HAP-1 (cell line): ENCODE results near the gene DNER.
"Not testable (repeated sequence)": the region's sequence is repeated elsewhere in the genome, so short reads cannot be mapped to it uniquely, and the experiment has no call there.

Experiments
- DNase-seq, 2 experiments: peaks; one replicate each; pipeline ENCODE4 v3.0.0-alpha.2; 2016 to 2020; ENCODE audit warnings: low spot score in 2 of 2
- H3K27me3 ChIP-seq: fragments of 250-450 bp; sonication (Bioruptor Pico); 2 replicates; pipeline ENCODE4 v1.5.1; 2020; ENCODE audit warnings: low read depth, mild to moderate bottlenecking, moderate library complexity
- H3K36me3 ChIP-seq: fragments of 250-450 bp; sonication (Bioruptor Pico); replicated peaks from 2 replicates; pipeline ENCODE4 v1.5.1; 2020; ENCODE audit warnings: mild to moderate bottlenecking
- H3K4me1 ChIP-seq: fragments of 250-450 bp; sonication (Bioruptor Pico); 2 replicates; pipeline ENCODE4 v1.5.1; 2020; ENCODE audit warnings: mild to moderate bottlenecking
- H3K4me3 ChIP-seq: fragments of 250-450 bp; sonication (Bioruptor Pico); 2 replicates; pipeline ENCODE4 v1.5.1; 2020; ENCODE audit warnings: mild to moderate bottlenecking, moderate library complexity
- H3K9me3 ChIP-seq: fragments of 250-450 bp; sonication (Bioruptor Pico); 2 replicates; pipeline ENCODE4 v1.5.1; 2020; ENCODE audit warnings: mild to moderate bottlenecking, moderate library complexity
- in situ Hi-C: fragments of 300-500 bp; cut with MboI; formaldehyde crosslinking; loops from 3 replicates; pipeline ENCODE4 v1.14.3; 2020; ENCODE audit warnings: low sequenced_read_pairs, inconsistent platforms, mixed read lengths

DNER gene

GRCh38 chr2:229714080-229714735 lies at the start of gene DNER:
Gene DNER (minus strand): TSS chr2:229714555. CDS start chr2:229714423, 132 bp downstream.
- peak; percentile 42 to 74 for DNase-seq
- H3K27me3 ChIP-seq: peaks cover 41% of the 10 kb centered on the region
- H3K4me1 ChIP-seq: no peaks in the 10 kb centered on the region
- H3K4me3 ChIP-seq: peak within 1 kb of the TSS; percentile 24
- in situ Hi-C loops: no loop called here
- no peaks in the 10 kb centered on the region for H3K9me3 ChIP-seq
- H3K36me3 ChIP-seq: no peaks in the 10 kb centered on the region

- in situ Hi-C loops: no loop called here
- no peaks in the 10 kb centered on the region for H3K4me1 ChIP-seq
- H3K36me3 ChIP-seq: peaks cover 15% of the 10 kb centered on the region
- no peak overlapping the region for H3K4me3 ChIP-seq
- no peak for DNase-seq
- no peaks in the 10 kb centered on the region for H3K9me3 ChIP-seq
- H3K27me3 ChIP-seq: no peaks in the 10 kb centered on the region
Measured at GRCh38 chr2:229761663-229762062, 47.3 kb upstream of the DNER start.

GRCh38 chr2:229757462-229757861 lies 43.1 kb upstream of the DNER start:
- DNase-seq, H3K4me3 ChIP-seq, H3K36me3 ChIP-seq, H3K27me3 ChIP-seq, H3K4me1 ChIP-seq, in situ Hi-C loops, H3K9me3 ChIP-seq: not testable (repeated sequence)

- Histone ChIP-seq H3K27me3 (no peaks in the 10 kb centered on the region), H3K9me3 (no peaks in the 10 kb centered on the region), H3K4me3 (no peak overlapping the region), H3K4me1 (no peaks in the 10 kb centered on the region), H3K36me3 (no peaks in the 10 kb centered on the region)
- in situ Hi-C loops: no loop called here
- no peak for DNase-seq
Measured at GRCh38 chr2:229752970-229753729, 38.8 kb upstream of the DNER start.

- no peaks in the 10 kb centered on the region for H3K27me3 ChIP-seq
- no peak overlapping the region for H3K4me3 ChIP-seq
- in situ Hi-C loops: no loop called here
- no peak for DNase-seq
- H3K9me3 ChIP-seq: no peaks in the 10 kb centered on the region
- H3K36me3 ChIP-seq: no peaks in the 10 kb centered on the region
- peaks cover 11% of the 10 kb centered on the region for H3K4me1 ChIP-seq
Measured at GRCh38 chr2:229749779-229750178, 35.4 kb upstream of the DNER start.

GRCh38 chr2:229748950-229749349 lies 34.6 kb upstream of the DNER start:
- in situ Hi-C loops: no loop called here
- peak in 1 of 2 experiments; percentile 22 for DNase-seq
- no peak overlapping the region for H3K4me3 ChIP-seq
- no peaks in the 10 kb centered on the region for H3K27me3 ChIP-seq
- no peaks in the 10 kb centered on the region for H3K36me3 ChIP-seq
- H3K9me3 ChIP-seq: no peaks in the 10 kb centered on the region
- H3K4me1 ChIP-seq: peaks cover 12% of the 10 kb centered on the region

- H3K4me3 ChIP-seq, H3K27me3 ChIP-seq, H3K9me3 ChIP-seq, in situ Hi-C loops, DNase-seq, H3K36me3 ChIP-seq: not testable (repeated sequence)
- H3K4me1 ChIP-seq: peaks cover 12% of the 10 kb centered on the region
Measured at GRCh38 chr2:229742691-229743090, 28.3 kb upstream of the DNER start.

- no peak for DNase-seq
- no peaks in the 10 kb centered on the region for H3K27me3 ChIP-seq
- H3K4me3 ChIP-seq: no peak overlapping the region
- H3K4me1 ChIP-seq: peaks cover 7% of the 10 kb centered on the region
- no peaks in the 10 kb centered on the region for H3K9me3 ChIP-seq
- in situ Hi-C loops: no loop called here
- no peaks in the 10 kb centered on the region for H3K36me3 ChIP-seq
Measured at GRCh38 chr2:229740279-229740678, 25.9 kb upstream of the DNER start.

GRCh38 chr2:229738024-229738625 lies 23.8 kb upstream of the DNER start:
- Histone ChIP-seq H3K4me1 (peaks cover 15% of the 10 kb centered on the region), H3K4me3 (no peak overlapping the region), H3K9me3 (no peaks in the 10 kb centered on the region), H3K27me3 (no peaks in the 10 kb centered on the region), H3K36me3 (no peaks in the 10 kb centered on the region)
- DNase-seq: no peak
- in situ Hi-C loops: no loop called here

- Histone ChIP-seq H3K36me3 (no peaks in the 10 kb centered on the region), H3K27me3 (no peaks in the 10 kb centered on the region)
Measured at GRCh38 chr2:229734410-229734809, 20.1 kb upstream of the DNER start.

GRCh38 chr2:229733611-229734245 lies 19.4 kb upstream of the DNER start:
- peak; percentile 33 to 39 for DNase-seq
- no peak overlapping the region for H3K4me3 ChIP-seq
- H3K36me3 ChIP-seq: no peaks in the 10 kb centered on the region
- H3K9me3 ChIP-seq: no peaks in the 10 kb centered on the region
- H3K27me3 ChIP-seq: no peaks in the 10 kb centered on the region
- in situ Hi-C loops: no loop called here
- peaks cover 16% of the 10 kb centered on the region for H3K4me1 ChIP-seq

More at GRCh38 chr2:229734410-229734809, 20.1 kb upstream of the DNER start:
- in situ Hi-C loops: no loop called here
- Histone ChIP-seq H3K9me3 (no peaks in the 10 kb centered on the region), H3K4me3 (no peak overlapping the region), H3K4me1 (peaks cover 16% of the 10 kb centered on the region)
- no peak for DNase-seq

GRCh38 chr2:229732897-229733296 lies 18.5 kb upstream of the DNER start:
- no peaks in the 10 kb centered on the region for H3K36me3 ChIP-seq
- in situ Hi-C loops: no loop called here
- no peak for DNase-seq
- no peaks in the 10 kb centered on the region for H3K27me3 ChIP-seq
- no peak overlapping the region for H3K4me3 ChIP-seq
- H3K9me3 ChIP-seq: no peaks in the 10 kb centered on the region
- peaks cover 16% of the 10 kb centered on the region for H3K4me1 ChIP-seq

- no peak for DNase-seq
- H3K4me3 ChIP-seq: no peak overlapping the region
- H3K4me1 ChIP-seq: peaks cover 16% of the 10 kb centered on the region
- no peaks in the 10 kb centered on the region for H3K27me3 ChIP-seq
- no peaks in the 10 kb centered on the region for H3K9me3 ChIP-seq
- H3K36me3 ChIP-seq: no peaks in the 10 kb centered on the region
- in situ Hi-C loops: no loop called here
Measured at GRCh38 chr2:229731916-229732315, 17.6 kb upstream of the DNER start.

- in situ Hi-C loops: no loop called here
- Histone ChIP-seq H3K4me3 (no peak overlapping the region), H3K9me3 (no peaks in the 10 kb centered on the region), H3K4me1 (peaks cover 17% of the 10 kb centered on the region), H3K27me3 (no peaks in the 10 kb centered on the region), H3K36me3 (no peaks in the 10 kb centered on the region)
- no peak for DNase-seq
Measured at GRCh38 chr2:229731363-229731762, 17.0 kb upstream of the DNER start.
